A673 (cell line): ENCODE data around the gene ELOVL4. TPM values are rescaled to one million over a fixed set of nuclear protein-coding genes. Genes with fewer than 3 reads are reported as not detected.
A peak's percentile ranks its signal among the peaks of the same experiment; 100 is the strongest.

ENCODE experiments used
- BruUV-seq: library from RNA; stranded (reverse); fragments of 400-500 nt; replicated peaks from 2 replicates; lab custom pipeline; 2021; lab: Mats Ljungman, UMichigan
- CTCF ChIA-PET: fragments of 300-600 bp; sonication (Branson Sonifier 250); formaldehyde crosslinking; loops from one replicate; lab custom pipeline; 2022; ENCODE audit warnings: antibody characterized with exemption; lab: Charles Lee
- POLR2A ChIA-PET: fragments of 300-600 bp; sonication (Branson Sonifier 250); formaldehyde crosslinking; loops from one replicate; lab custom pipeline; 2022; ENCODE audit warnings: antibody characterized with exemption; ENCODE audit not compliant: low non-redundant PET; lab: Charles Lee
- DNase-seq: peaks from one replicate; pipeline ENCODE4 v3.0.0-alpha.2; 2015; ENCODE audit warnings: low spot score
- H3K27ac ChIP-seq: fragments of 200-600 bp; sonication (generic); 2 replicates; pipeline ENCODE4 v1.5.1; 2016; ENCODE audit warnings: mixed run types, low read depth, mild to moderate bottlenecking, mixed read lengths, antibody characterized with exemption, low read length; ENCODE audit not compliant: poor library complexity, severe bottlenecking
- H3K27me3 ChIP-seq: fragments of 200-600 bp; sonication (generic); replicated peaks from 2 replicates; pipeline ENCODE4 v1.6.1; 2017; ENCODE audit warnings: mixed run types, low read depth, mild to moderate bottlenecking, mixed read lengths, antibody characterized with exemption, low read length; ENCODE audit not compliant: insufficient read depth, poor library complexity
- H3K36me3 ChIP-seq: fragments of 200-600 bp; sonication (generic); 2 replicates; pipeline ENCODE4 v1.6.1; 2016; ENCODE audit warnings: mixed run types, mild to moderate bottlenecking, mixed read lengths, antibody characterized with exemption, low read length; ENCODE audit not compliant: insufficient read depth, poor library complexity, severe bottlenecking
- H3K4me1 ChIP-seq: fragments of 200-600 bp; sonication (generic); 2 replicates; pipeline ENCODE4 v1.6.1; 2017; ENCODE audit warnings: mixed run types, mild to moderate bottlenecking, mixed read lengths, antibody characterized with exemption, low read length; ENCODE audit not compliant: insufficient read depth, poor library complexity, severe bottlenecking
- H3K4me3 ChIP-seq: fragments of 200-600 bp; sonication (generic); 2 replicates; pipeline ENCODE4 v1.5.1; 2016; ENCODE audit warnings: low read depth, mixed run types, mild to moderate bottlenecking, mixed read lengths, low read length; ENCODE audit not compliant: poor library complexity, severe bottlenecking
- H3K9me3 ChIP-seq: fragments of 200-600 bp; sonication (generic); 2 replicates; pipeline ENCODE4 v1.6.1; 2016; ENCODE audit warnings: mixed run types, low read depth, mild to moderate bottlenecking, mixed read lengths, antibody characterized with exemption, low read length; ENCODE audit not compliant: poor library complexity, severe bottlenecking
- EZH2 ChIP-seq: fragments of 200-600 bp; sonication (generic); IDR thresholded peaks from 2 replicates; pipeline ENCODE4 v1.6.1; 2017; ENCODE audit warnings: borderline replicate concordance, low read depth, mild to moderate bottlenecking, mixed read lengths, antibody characterized with exemption, low read length; ENCODE audit not compliant: poor library complexity, severe bottlenecking
- intact Hi-C: fragments of 100-400 bp; cut with micrococcal nuclease; formaldehyde crosslinking; loops from one replicate; pipeline ENCODE4 v1.10.0; 2022; ENCODE audit not compliant: unreplicated experiment
- total RNA-seq: library from RNA; stranded (reverse); gene quantifications from 2 replicates; pipeline ENCODE4 v1.2.3, GENCODE V29; 2021
- TF ChIP-seq, protein P1 (sequence below): fragments of 300-800, 200-600 bp; sonication (generic); conservative IDR thresholded peaks from 2 replicates; pipeline ENCODE4 v1.5.1; 2017; ENCODE audit warnings: low read depth, mild to moderate bottlenecking, antibody characterized with exemption, low read length, moderate library complexity, mixed read lengths

ELOVL4 gene
- total RNA-seq, 1 experiment from 2014 or later = 7.9 TPM

DNA sequence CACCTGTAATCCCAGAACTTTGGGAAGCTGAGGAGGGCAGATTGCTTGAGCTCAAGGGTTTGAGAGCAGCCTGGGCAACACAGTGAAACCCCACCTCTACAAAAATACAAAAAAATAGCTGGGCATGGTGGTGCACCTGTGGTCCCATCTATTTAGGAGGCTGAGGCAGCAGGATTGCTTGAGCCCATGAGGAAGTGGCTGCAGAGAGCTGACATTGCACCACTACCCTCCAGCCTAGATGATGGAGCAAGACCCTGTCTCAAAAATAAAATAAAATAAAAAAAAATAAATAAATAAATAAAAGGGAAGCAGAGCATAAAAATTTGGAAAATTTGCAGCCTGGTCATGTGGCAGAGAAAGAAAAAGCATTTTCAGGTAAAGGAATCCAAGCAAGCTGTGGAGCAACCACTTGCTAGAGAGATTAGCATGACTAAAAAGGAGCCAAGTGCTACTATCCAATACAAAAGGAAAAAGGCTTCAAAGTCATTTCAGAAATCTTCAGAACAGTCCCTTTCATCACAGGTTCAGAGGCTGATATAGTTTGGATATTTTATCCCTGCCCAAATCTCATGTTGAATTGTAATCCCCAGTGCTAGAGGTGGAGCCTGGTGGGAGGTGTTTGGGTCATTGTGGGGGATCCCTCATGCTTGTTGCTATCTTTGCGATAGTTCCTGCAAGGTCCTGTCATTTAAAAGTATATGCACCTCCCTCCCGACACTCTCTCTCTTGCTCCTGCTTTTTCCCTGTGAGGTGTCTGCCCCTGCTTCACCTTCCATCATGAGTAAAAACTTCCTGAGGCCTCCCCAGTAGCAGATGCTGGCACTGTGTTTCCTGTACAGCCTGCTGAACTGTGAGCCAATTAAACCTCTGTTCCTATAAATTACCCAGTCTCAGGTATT is 45.9 kb upstream of the ELOVL4 start:
- no peaks in the 10 kb centered on the region for H3K9me3 ChIP-seq
- ChIA-PET CTCF (no interaction called here), POLR2A (no interaction called here)
- intact Hi-C loops = no loop called here
- no peak for DNase-seq
- no peak overlapping the region for H3K4me3 ChIP-seq
- H3K27me3 ChIP-seq = no peaks in the 10 kb centered on the region
- H3K4me1 ChIP-seq = no peaks in the 10 kb centered on the region
- H3K36me3 ChIP-seq = no peaks in the 10 kb centered on the region
- BruUV-seq = no TSS peak
- no peak for TF ChIP-seq EZH2
- TF ChIP-seq, protein P1, sequence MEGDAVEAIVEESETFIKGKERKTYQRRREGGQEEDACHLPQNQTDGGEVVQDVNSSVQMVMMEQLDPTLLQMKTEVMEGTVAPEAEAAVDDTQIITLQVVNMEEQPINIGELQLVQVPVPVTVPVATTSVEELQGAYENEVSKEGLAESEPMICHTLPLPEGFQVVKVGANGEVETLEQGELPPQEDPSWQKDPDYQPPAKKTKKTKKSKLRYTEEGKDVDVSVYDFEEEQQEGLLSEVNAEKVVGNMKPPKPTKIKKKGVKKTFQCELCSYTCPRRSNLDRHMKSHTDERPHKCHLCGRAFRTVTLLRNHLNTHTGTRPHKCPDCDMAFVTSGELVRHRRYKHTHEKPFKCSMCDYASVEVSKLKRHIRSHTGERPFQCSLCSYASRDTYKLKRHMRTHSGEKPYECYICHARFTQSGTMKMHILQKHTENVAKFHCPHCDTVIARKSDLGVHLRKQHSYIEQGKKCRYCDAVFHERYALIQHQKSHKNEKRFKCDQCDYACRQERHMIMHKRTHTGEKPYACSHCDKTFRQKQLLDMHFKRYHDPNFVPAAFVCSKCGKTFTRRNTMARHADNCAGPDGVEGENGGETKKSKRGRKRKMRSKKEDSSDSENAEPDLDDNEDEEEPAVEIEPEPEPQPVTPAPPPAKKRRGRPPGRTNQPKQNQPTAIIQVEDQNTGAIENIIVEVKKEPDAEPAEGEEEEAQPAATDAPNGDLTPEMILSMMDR = no peak
- H3K27ac ChIP-seq = no peak overlapping the region

DNA sequence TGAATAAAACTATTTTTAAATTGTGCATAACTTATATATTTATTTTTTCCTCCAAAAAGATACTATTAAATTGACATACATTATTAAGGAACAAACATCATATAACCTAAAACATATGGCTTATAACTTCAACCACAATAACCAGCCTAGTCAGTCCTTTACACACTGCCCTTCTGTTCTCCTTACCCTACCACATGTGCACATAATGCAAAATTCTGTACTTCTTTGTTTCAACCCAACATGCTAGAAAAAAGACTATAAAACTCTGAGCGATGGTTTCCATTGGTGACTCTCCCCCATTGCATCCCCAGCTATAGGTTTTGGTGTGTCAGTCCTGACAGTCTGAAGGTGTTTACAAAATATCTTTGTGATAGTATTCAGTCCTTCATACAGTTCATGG is 42.3 kb upstream of the ELOVL4 start:
- ChIA-PET CTCF (no interaction called here), POLR2A (no interaction called here)
- TF ChIP-seq, protein P1 = no peak
- TF ChIP-seq EZH2 = no peak
- intact Hi-C loops = no loop called here
- no TSS peak for BruUV-seq
- Histone ChIP-seq H3K36me3 (no peaks in the 10 kb centered on the region), H3K4me1 (no peaks in the 10 kb centered on the region), H3K9me3 (no peaks in the 10 kb centered on the region), H3K27ac (no peak overlapping the region), H3K4me3 (no peak overlapping the region), H3K27me3 (no peaks in the 10 kb centered on the region)
- DNase-seq = no peak

DNA sequence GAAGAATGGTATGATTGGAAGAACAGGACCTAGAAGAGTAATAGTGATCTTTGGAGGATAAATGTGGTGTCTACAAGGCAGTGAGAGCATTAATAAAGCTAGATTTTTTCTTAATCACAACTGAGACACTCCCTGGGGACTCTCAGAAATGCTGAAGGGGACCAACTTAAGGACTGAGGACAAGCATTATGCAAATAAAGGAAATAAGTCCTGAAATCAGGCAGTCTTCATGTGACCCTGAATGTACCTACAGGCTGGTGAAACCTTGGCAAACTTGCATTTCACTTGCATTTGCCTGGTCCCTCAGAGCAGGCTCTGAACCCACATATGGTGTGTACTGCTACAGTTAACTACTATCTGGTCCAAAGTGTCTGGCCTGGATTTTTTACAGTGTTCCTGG is 37.8 kb upstream of the ELOVL4 start:
- CTCF ChIA-PET = interaction anchor here (0.7 kb wide), 1 partner anchor 115 kb away, joined by 4 read pairs; no protein-coding TSS in a partner anchor
- DNase-seq = peak; percentile 11
- H3K27ac ChIP-seq = no peak overlapping the region
- TF ChIP-seq, protein P1 = no peak
- TF ChIP-seq EZH2 = no peak
- no peaks in the 10 kb centered on the region for H3K27me3 ChIP-seq
- H3K4me3 ChIP-seq = no peak overlapping the region
- intact Hi-C loops = no loop called here
- no peaks in the 10 kb centered on the region for H3K36me3 ChIP-seq
- H3K4me1 ChIP-seq = no peaks in the 10 kb centered on the region
- no peaks in the 10 kb centered on the region for H3K9me3 ChIP-seq
- no TSS peak for BruUV-seq
- POLR2A ChIA-PET = no interaction called here
